Osteoblast (primary cell): ENCODE measurements around the gene CDK17. TPM values are rescaled to one million over a fixed set of nuclear protein-coding genes. Genes with fewer than 3 reads are reported as not detected.

Source experiments
- DNase-seq: peaks from one replicate; pipeline ENCODE4 v3.0.0; 2011; ENCODE audit warnings: low spot score, mixed read lengths; ENCODE audit not compliant: insufficient read length; ENCODE audit errors: missing footprints
- H2AFZ ChIP-seq: 2 replicates; pipeline ENCODE4 v1.6.0; 2011; ENCODE audit warnings: mild to moderate bottlenecking, low read length
- H3K27ac ChIP-seq: 2 replicates; pipeline ENCODE4 v1.5.1; 2011; ENCODE audit warnings: mild to moderate bottlenecking, low read depth, low read length, moderate library complexity
- H3K27me3 ChIP-seq: 2 replicates; pipeline ENCODE4 v1.6.0; 2012; ENCODE audit warnings: mild to moderate bottlenecking, control low read depth, inconsistent platforms, low read length, moderate library complexity; ENCODE audit not compliant: insufficient read depth
- H3K36me3 ChIP-seq: 2 replicates; pipeline ENCODE4 v1.5.1; 2011; ENCODE audit warnings: mild to moderate bottlenecking, low read length, control low read depth, moderate library complexity; ENCODE audit not compliant: insufficient read depth
- H3K4me1 ChIP-seq: 2 replicates; pipeline ENCODE4 v1.5.1; 2011; ENCODE audit warnings: mild to moderate bottlenecking, low read length, control low read depth, moderate library complexity; ENCODE audit not compliant: insufficient read depth
- H3K4me2 ChIP-seq: 2 replicates; pipeline ENCODE4 v1.6.0; 2011; ENCODE audit warnings: mild to moderate bottlenecking, low read length; ENCODE audit not compliant: insufficient read depth
- H3K4me3 ChIP-seq: fragments of 200-600 bp; sonication (generic); 3 replicates; pipeline ENCODE4 v1.5.1; 2012; ENCODE audit warnings: mild to moderate bottlenecking, low read length, inconsistent platforms; ENCODE audit not compliant: insufficient read depth
- H3K79me2 ChIP-seq: 2 replicates; pipeline ENCODE4 v1.6.0; 2012; ENCODE audit warnings: mild to moderate bottlenecking, low read length, control low read depth, inconsistent platforms; ENCODE audit not compliant: insufficient read depth
- H3K9me3 ChIP-seq: 2 replicates; pipeline ENCODE4 v1.5.1; 2011; ENCODE audit warnings: low read depth, low read length, control low read depth
- H4K20me1 ChIP-seq: 2 replicates; pipeline ENCODE4 v1.6.0; 2012; ENCODE audit warnings: mild to moderate bottlenecking, low read length, control low read depth; ENCODE audit not compliant: insufficient read depth
- total RNA-seq: library from RNA; depleted of rRNA; stranded (reverse); fragments of >200 nt; gene quantifications from 2 replicates; pipeline ENCODE4 v1.2.3, GENCODE V29; 2012
- TF ChIP-seq, protein P1 (sequence below): IDR thresholded peaks from 2 replicates; pipeline ENCODE4 v1.5.1; 2011; ENCODE audit warnings: mild to moderate bottlenecking, low read depth, low read length, moderate library complexity; ENCODE audit errors: extremely low read depth

The CDK17 gene
- total RNA-seq, 1 donor: 68.0 TPM

DNA sequence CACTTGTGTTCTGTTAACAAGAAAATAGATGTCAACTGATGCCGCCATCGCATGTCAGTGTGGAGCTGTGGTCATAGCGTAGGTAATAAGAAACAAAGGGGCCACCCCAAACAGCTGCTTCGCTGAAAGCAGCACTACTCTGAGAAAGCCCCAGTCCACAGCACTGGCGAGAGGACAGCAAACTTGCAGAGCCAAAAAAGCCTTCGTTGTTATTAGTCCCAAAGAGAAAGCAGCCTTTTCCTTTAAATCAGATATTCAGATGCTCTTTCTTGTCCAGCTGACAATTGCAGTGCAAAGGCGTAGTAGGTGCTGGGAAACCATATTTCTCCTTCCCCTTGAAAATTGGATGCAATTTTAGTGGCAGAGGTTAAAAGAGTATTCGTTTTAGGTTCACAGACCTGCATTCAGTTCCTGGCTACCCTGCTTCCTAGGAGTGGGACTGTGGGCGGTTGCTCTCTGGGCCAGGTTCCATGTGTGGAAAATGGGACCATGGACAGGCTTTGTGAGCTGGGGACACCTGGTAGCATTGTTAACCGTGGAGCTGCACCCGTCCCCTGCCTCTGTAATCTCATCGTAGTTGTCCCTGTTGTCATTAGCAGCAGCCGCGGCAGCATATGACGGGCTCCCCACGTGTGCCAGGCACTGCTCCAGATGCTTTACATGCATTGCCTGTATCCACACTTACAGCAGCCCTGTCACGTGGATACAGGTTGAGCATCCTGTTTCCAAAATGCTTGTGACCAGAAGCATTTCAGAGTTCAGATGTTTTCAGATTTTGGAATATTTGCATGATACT, 151.9 kb downstream of the CDK17 start:
- no peak overlapping the region for H3K4me3 ChIP-seq
- TF ChIP-seq, protein P1, sequence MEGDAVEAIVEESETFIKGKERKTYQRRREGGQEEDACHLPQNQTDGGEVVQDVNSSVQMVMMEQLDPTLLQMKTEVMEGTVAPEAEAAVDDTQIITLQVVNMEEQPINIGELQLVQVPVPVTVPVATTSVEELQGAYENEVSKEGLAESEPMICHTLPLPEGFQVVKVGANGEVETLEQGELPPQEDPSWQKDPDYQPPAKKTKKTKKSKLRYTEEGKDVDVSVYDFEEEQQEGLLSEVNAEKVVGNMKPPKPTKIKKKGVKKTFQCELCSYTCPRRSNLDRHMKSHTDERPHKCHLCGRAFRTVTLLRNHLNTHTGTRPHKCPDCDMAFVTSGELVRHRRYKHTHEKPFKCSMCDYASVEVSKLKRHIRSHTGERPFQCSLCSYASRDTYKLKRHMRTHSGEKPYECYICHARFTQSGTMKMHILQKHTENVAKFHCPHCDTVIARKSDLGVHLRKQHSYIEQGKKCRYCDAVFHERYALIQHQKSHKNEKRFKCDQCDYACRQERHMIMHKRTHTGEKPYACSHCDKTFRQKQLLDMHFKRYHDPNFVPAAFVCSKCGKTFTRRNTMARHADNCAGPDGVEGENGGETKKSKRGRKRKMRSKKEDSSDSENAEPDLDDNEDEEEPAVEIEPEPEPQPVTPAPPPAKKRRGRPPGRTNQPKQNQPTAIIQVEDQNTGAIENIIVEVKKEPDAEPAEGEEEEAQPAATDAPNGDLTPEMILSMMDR: no peak
- H3K9me3 ChIP-seq: no peaks in the 10 kb centered on the region
- H3K4me2 ChIP-seq: no peak overlapping the region
- peaks cover 13% of the 10 kb centered on the region for H3K4me1 ChIP-seq
- peak overlapping the region; percentile 85 for H3K27ac ChIP-seq
- H3K36me3 ChIP-seq: peaks cover 40% of the 10 kb centered on the region
- H2AFZ ChIP-seq: no peak overlapping the region
- DNase-seq: no peak
- peaks cover 91% of the 10 kb centered on the region for H3K79me2 ChIP-seq
- peaks cover 8% of the 10 kb centered on the region for H4K20me1 ChIP-seq
- H3K27me3 ChIP-seq: no peaks in the 10 kb centered on the region

DNA sequence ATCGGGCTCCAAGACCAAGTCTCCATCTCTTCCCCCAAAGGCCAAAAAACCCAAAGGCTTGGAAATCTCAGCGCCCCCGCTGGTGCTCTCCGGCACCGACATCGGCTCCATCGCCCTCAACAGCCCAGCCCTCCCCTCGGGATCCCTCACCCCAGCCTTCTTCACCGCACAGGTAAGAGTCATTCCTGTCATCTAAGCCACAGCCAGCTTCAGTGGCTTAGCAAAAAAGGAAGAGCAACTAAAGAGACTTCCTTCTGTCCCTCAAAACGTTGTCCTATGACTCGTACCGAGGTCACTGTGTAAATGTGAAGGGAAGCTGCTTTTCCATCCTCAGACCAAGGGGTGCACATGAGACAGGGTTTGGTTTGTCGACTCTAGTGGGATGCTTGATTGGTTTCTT, 152.7 kb downstream of the CDK17 start:
- H3K9me3 ChIP-seq: no peaks in the 10 kb centered on the region
- H3K27ac ChIP-seq: peak overlapping the region; percentile 85
- no peak for DNase-seq
- peaks cover 91% of the 10 kb centered on the region for H3K79me2 ChIP-seq
- no peak overlapping the region for H2AFZ ChIP-seq
- H3K27me3 ChIP-seq: no peaks in the 10 kb centered on the region
- TF ChIP-seq, protein P1: no peak
- H3K4me3 ChIP-seq: no peak overlapping the region
- peaks cover 13% of the 10 kb centered on the region for H3K4me1 ChIP-seq
- peaks cover 40% of the 10 kb centered on the region for H3K36me3 ChIP-seq
- H4K20me1 ChIP-seq: peaks cover 8% of the 10 kb centered on the region
- no peak overlapping the region for H3K4me2 ChIP-seq

DNA sequence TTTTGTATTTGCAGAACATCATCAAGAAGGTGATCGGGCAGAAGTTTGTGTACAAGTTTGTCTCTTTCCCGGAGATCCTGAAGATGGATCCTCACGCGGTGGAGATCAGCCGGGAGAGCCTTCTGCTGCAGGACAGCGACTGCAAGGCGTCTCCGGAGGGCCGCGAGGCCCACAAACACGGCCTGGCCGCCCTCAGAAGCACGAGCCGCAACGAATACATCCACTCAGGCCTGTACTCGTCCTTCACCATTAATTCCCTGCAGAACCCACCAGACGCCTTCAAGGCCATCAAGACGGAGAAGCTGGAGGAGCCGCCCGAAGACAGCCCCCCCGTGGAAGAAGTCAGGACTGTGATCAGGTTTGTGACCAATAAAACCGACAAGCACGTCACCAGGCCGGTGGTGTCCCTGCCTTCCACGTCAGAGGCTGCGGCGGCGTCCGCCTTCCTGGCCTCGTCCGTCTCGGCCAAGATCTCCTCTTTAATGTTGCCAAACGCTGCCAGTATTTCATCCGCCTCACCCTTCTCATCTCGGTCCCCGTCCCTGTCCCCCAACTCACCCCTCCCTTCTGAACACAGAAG, 153.2 kb downstream of the CDK17 start:
- Histone ChIP-seq H4K20me1 (peaks cover 8% of the 10 kb centered on the region), H3K27ac (peak overlapping the region; percentile 85), H3K36me3 (peaks cover 40% of the 10 kb centered on the region), H3K4me2 (no peak overlapping the region), H3K4me3 (no peak overlapping the region), H3K4me1 (peaks cover 17% of the 10 kb centered on the region), H3K27me3 (no peaks in the 10 kb centered on the region), H2AFZ (no peak overlapping the region), H3K79me2 (peaks cover 92% of the 10 kb centered on the region), H3K9me3 (no peaks in the 10 kb centered on the region)
- no peak for DNase-seq
- TF ChIP-seq, protein P1: no peak

DNA sequence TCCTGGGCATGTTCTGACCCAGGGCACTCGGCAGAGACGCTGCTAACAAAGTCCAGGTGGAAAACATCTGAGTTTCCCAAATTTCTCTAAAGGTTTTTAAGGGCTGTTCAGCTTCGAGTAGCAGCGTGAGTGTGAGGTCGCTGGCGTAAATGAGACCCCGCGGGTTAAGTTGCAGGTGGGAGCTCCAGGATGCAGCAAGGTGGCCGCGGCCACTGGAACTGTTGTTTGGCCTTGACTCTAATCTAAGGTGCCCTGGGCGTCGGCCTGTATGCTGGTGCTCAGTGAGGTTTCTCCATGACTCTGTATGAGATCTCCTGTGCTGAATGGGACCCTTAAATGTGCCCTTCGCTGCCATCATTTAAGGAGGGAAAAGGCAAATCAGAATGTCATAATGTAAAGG, 155.4 kb downstream of the CDK17 start:
- peaks cover 8% of the 10 kb centered on the region for H4K20me1 ChIP-seq
- DNase-seq: no peak
- H3K4me1 ChIP-seq: peaks cover 35% of the 10 kb centered on the region

More for the DNA sequence above, 155.4 kb downstream of the CDK17 start:
- Histone ChIP-seq H3K4me3 (no peak overlapping the region), H2AFZ (no peak overlapping the region), H3K27me3 (no peaks in the 10 kb centered on the region), H3K4me2 (no peak overlapping the region), H3K36me3 (peaks cover 26% of the 10 kb centered on the region), H3K9me3 (no peaks in the 10 kb centered on the region), H3K79me2 (peaks cover 92% of the 10 kb centered on the region), H3K27ac (no peak overlapping the region)
- TF ChIP-seq, protein P1: no peak
